Fibroblast of mammary gland (primary cell): ENCODE measurements around the gene CCHCR1.
"Not testable (repeated sequence)": the region's sequence is repeated elsewhere in the genome, so short reads cannot be mapped to it uniquely, and the experiment has no call there.

Experiments used
- DNase-seq: peaks from one replicate; pipeline ENCODE4 v3.0.0-alpha.2; 2010; ENCODE audit warnings: low read depth
- H3K4me3 ChIP-seq: 2 replicates; pipeline ENCODE4 v1.5.1; 2011; ENCODE audit warnings: low read depth, mild to moderate bottlenecking, low read length, moderate library complexity; ENCODE audit not compliant: control insufficient read depth
- CTCF ChIP-seq: conservative IDR thresholded peaks from 2 replicates; pipeline ENCODE4 v1.5.1; 2011; ENCODE audit warnings: low read depth, low read length, inconsistent platforms; ENCODE audit not compliant: control insufficient read depth, insufficient read depth

Gene CCHCR1

GRCh38 chr6:31170987-31171671 is 13.5 kb upstream of the CCHCR1 start:
- no peak for TF ChIP-seq CTCF
- no peak overlapping the region for H3K4me3 ChIP-seq
- no peak for DNase-seq

GRCh38 chr6:31170600-31170881 is 12.9 kb upstream of the CCHCR1 start, which contains the start of gene POU5F1:
Gene POU5F1 (minus strand): TSS chr6:31170682. CDS start chr6:31170620, 62 bp downstream.
- no peak within 1 kb of the TSS for H3K4me3 ChIP-seq
- TF ChIP-seq CTCF, result no peak
- no peak for DNase-seq

GRCh38 chr6:31169858-31170599 is 12.4 kb upstream of the CCHCR1 start:
- DNase-seq, H3K4me3 ChIP-seq: not testable (repeated sequence)

GRCh38 chr6:31169123-31169857 is 11.7 kb upstream of the CCHCR1 start:
- no peak for DNase-seq
- H3K4me3 ChIP-seq, result no peak overlapping the region
- TF ChIP-seq CTCF, result no peak

- DNase-seq, result no peak
- no peak for TF ChIP-seq CTCF
- H3K4me3 ChIP-seq, result no peak overlapping the region
These were observed 11.0 kb upstream of the CCHCR1 start for GRCh38 chr6:31168606-31169005.

GRCh38 chr6:31165986-31166385 is 8.4 kb upstream of the CCHCR1 start:
- TF ChIP-seq CTCF, result no peak
- no peak for DNase-seq

GRCh38 chr6:31165064-31165832 is 7.6 kb upstream of the CCHCR1 start:
- not testable (repeated sequence) for DNase-seq

More at GRCh38 chr6:31165986-31166385, 8.4 kb upstream of the CCHCR1 start:
- H3K4me3 ChIP-seq, result no peak overlapping the region

GRCh38 chr6:31164475-31165063 is 7.0 kb upstream of the CCHCR1 start:
- H3K4me3 ChIP-seq, DNase-seq: not testable (repeated sequence)

More at GRCh38 chr6:31165064-31165832, 7.6 kb upstream of the CCHCR1 start:
- H3K4me3 ChIP-seq, result not testable (repeated sequence)
